NCI-H345 treated with DMSO at 0.1 percent for 48 hours (cell line): ENCODE results near the gene CDK5RAP2.
"Not testable (repeated sequence)": the region's sequence is repeated elsewhere in the genome, so short reads cannot be mapped to it uniquely, and the experiment has no call there.

Experiments used
- DNase-seq: peaks from one replicate; lab custom pipeline; 2025; ENCODE audit not compliant: unreplicated experiment; lab: John Stamatoyannopoulos, UW

Gene CDK5RAP2

DNA sequence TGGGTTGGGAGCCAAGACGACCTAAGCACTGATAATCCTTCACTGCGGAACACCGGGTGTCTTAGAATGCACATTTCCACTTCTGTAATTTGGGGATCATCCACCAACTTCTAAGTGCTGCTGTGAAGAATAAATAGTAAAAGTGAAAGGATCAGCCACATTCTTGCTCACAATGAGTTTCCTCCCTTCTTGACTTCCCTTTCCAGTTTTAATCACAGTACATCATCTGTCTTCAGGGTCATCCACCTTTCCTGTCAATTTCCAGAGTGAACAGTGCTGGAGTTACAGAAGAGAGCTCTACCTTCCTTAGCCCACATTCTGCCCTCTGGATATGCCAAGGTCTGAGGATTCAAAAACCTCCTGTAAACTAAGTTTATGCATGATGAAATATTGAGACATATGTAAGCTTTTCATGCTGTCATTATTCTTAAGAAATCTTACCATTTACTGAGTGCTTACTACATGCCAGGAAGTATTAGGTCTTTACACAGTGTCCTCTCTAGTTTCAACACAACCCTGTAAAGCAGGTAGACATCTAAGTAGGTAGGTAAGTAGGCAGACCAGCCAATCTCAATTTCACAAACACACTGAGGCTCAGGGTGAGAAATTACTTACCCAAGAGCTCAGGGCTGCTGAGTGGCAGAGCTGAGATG lies 105.2 kb downstream of the CDK5RAP2 start:
- no peak for DNase-seq

DNA sequence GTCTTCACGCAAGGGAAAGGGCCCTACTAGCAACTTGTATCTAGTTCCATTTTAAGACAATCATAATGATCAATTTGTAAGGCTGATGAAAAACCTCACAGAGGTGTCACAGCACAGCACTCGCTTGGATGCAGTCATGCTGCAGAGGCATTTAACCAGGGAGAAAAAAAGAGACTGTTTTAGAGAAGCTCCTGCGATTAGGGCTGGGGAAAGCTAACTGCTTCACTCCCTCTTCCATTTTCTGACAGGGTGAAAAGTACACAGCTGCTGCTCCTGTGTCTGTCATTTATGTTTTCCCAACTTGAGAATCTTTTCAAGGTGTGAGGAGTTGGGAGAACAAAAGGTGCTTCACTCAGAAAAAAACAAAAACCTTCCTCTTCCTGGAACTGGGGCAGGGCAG lies 106.4 kb downstream of the CDK5RAP2 start:
- DNase-seq = no peak

DNA sequence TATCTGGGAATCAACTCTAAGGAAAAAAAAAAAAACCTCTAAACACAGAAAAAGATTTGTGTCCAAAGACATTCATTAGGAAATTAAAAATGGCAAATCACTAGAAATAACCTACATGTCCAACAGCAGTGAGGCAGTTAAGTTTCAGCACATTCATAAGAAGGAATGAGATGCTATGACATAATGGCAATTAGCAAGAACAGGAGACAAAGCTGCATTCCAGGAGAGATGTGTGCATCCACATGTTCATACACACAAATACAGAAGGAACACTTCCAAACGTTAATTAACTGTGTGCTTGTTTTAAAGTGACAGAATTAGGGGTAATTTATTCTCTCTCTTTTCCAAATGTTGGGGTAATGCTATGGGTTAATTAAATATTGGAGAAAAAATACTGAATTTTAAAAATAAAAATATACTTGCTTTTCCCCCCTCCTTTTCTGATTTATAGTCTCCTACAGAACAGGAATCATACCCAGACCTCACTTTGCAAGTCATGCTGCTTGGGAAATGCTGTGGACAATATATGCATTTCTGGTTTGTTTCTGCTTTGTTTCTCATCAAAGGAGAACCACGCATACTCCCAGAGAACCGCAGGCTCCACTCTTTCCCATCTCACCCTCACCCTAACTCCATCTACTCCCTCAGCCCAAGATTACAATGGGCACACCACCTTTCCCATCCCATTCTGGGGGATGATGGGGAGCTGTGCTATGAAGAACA lies 114.1 kb downstream of the CDK5RAP2 start:
- no peak for DNase-seq

DNA sequence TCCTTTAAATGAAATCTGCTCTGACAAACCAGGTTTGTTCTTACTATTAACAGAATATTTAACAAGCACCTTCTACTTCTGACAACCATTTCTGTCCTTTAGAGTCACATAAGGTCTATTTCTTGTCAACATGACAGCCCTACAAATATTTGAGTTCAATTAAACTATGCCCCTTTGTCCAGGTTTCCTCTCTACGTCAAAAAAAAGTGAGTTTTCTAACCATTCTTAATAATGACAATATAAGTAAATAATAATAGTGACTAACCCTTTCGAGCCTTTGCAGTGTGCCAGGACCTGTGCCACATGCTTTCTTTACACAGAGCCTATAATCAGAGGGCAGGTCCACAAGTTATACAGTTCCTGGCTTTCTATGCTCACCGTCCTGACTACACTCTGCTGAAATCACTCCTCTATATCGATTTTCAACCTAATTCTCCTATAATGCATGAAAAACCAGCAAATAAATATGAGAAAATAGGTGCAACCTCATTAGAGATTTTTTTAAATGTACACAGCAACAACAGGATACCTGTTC lies 115.0 kb downstream of the CDK5RAP2 start:
- DNase-seq = no peak

DNA sequence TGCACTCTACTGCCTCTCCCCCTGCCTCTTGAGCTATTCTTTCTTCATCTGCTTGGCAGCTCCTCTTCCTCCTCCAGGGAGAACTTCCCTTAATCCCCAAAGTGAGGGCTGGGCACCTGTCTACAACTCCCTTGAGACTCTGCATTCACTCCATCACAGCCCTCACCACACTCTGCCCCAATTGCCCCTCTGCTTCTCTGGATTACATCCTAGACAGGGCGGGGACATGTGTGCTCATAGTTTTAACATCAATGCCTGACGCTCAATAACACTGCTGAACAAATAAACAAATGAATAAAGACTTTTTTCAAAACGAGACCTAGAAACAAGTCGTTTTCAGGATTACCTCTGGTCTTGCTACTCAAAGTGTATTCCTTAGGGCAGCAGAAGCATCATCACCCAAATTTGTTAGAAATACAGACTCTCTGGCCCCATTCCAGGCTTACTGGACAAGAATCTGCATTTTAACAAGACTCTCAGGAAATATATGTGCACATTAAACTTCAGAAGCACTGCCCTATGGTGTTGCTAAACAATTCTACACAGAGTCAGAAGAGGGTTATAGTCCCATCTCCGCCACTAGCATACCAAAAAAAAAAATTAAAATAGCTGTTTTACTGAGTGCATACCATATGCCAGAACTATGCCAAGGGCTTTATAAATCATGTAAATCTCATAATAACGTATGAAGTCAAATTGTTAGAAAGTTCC lies 115.6 kb downstream of the CDK5RAP2 start:
- no peak for DNase-seq

DNA sequence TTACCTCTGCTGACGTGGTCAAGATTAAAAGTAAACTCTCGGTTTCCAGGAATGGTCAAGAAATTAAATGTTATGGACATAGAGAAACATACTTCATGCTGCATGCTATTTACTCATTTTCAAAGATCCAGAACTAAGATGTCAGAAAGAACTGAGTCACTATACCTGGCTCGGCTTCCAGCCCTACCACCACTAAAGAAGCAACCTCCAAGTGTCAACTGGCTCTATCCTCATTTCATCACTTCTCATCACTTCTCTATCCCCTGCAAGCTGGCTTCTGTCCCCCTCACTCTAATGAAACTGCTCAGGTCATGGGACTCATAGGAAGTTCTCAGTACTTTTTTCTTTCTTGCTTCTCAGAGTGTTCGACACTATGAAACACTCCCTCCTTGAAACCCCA lies 116.2 kb downstream of the CDK5RAP2 start:
- DNase-seq = no peak

DNA sequence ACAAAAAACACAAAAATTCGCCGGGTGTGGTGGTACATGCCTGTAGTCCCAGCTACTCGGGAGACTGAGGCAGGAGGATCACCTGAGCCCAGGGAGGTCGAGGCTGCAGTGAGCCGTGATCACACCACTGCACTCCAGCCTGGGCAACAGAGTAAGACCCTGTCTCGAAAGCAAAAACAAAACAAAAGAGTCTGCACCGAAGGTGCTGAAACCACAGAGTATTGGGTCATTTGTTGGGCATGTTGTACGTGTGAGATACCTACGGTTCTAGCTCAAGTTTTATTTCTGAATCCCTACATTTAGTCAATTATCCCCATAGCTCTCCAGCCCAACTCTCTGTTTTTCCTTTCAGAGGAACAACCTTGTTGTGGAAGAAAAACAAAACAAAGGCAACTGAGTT lies 118.3 kb downstream of the CDK5RAP2 start:
- not testable (repeated sequence) for DNase-seq

DNA sequence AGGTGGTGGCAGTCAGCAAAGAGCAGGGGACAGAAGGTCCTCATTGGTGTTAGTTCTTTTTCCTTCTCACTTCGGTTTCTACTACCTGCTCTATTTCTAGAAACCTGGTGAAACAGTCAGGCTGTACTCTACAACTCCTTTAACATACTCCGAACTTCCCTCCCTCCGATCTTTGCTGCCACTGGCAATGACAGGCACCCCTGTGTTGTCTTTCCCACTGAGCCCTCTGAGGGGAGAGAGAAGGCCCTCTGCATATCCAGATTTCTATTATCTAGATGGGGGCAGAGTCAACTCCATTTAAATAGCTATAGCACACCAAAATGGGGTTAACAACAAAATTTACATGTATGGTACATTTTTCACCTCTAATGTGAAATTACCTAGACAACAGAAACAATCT lies 123.7 kb downstream of the CDK5RAP2 start:
- no peak for DNase-seq

DNA sequence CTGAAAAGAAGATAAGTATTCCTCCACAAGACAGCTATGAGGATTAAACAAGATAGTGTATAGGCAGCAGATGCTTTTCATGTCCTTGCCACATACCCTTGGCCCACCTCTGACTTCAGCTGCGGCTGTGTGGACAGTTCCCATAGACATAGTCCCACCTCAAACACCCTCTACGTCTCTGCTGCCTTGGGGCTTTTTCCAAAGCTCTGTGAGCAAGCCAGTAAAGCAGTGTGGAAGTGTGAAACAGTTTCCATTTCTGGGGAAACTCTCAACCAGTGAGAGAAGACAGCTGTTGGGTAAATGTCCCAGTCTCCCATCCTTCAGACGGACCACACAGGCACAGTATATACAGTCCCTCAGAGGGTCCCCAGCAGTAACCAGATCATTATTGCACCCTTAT lies 125.5 kb downstream of the CDK5RAP2 start:
- DNase-seq = no peak

DNA sequence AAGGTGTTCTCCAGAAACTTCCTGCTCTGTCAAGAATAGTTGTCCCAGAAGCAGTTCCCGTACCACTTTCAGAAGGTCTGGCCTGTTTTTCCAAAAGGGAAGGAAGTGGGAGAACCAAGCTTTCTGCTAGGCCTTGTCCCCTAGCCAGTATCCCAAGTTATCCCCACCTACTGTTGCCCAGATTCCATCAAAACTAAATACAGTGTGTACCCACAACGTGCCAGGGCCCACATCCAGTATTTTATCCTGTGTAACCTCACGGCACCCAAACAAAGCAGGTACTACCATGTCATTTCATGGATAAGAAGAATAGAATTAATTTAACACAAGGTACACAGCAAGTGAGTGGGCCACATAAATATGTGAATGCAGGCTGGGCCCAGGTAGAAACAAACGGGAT lies 126.2 kb downstream of the CDK5RAP2 start:
- no peak for DNase-seq

DNA sequence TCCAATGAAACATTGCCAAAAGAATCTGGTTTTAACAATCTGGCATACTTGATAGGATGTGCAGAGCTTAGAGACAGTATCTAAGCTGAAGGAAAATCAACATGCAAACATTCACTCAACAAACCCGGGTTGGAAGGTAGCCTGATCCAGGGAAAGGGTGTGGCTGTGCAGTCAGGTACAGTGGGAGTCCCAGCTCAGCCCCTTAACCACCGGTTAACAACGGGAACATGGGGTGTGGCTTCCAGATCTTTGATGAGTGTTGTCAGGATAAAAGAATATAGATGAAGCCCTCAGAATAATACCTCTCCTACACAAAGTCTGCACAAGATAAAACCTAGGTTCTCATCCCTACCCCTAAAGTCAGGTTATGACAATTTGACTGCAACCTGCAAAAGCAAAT lies 127.3 kb downstream of the CDK5RAP2 start:
- DNase-seq = no peak

DNA sequence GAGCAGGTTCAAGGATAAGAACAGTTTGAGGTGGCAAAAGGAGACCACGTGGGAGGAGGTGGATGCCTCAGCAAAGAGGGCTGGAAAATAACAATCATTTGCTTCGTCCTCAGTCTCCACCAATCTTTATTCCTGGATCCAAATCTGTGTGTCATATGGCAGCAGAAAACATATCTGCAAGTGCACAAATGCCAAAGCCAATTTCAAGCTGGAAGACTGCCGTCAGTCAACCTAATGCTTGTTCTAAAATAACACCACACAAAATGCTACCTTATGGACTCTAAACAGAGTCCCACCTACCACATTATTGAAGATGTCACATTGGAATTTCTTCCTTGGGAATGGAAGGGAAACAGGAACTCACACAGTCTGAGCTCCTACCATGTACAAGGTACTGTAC lies 129.1 kb downstream of the CDK5RAP2 start:
- no peak for DNase-seq

DNA sequence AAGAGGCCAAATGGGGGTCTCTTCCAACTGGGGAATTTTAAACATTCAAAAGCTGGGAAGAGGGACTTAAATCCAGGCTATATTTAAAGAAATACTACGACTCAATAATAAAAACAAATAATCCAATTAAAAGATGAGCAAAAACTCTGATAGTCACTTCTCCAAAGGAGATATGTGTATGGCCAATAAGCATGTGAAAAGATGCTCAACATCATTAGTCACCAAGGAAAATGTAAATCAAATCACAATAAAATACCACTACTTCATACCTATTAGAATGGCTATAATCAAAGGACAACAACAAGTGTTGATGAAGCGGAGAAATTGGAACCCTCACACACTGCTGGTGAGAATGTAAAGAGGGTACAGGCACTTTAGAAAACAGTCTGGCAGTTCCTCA lies 130.4 kb downstream of the CDK5RAP2 start:
- DNase-seq = no peak

DNA sequence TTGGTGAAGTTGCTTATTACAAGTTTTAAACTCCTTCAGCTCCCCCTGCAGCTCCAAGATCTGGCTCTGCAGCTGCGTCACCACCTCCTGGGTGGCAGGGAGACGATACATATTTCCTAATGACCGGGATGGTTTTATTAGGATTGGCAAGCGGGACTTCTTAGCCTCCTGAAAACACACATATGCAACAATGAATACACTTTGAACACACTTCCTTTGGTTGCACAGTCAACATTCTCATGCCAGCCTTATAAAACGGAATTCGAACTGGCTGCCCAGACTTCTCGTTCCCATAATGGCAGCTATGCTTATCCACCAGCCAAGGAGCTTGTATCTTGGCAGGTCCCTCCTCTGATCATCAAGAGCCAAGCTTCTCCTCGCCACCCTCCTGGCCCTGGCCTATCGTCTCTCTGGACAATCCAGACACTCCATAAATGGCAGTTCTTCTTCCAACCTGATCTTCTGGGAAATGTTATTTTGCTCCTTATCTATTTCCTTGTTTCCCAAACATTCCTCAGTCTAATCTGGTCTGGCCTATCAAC lies 131.9 kb downstream of the CDK5RAP2 start:
- DNase-seq = no peak

DNA sequence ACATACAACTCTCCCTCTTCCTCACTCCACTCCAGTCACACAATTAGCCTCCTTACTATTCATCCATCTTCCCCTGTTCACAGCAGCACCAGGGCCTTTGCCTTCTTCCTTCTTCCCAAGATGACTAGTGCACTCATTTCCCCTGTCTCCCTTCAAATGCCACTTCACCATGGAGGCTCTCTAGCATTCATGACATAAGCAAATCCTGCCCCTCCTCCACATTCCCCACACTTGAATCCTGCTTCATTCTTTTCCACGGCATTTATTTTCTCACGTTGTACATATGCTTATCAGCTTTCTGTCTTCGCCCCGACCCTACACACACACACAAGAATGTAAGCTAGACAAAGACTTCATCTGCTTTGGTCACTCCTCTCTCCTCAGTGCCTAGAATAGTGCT lies 133.3 kb downstream of the CDK5RAP2 start:
- no peak for DNase-seq

DNA sequence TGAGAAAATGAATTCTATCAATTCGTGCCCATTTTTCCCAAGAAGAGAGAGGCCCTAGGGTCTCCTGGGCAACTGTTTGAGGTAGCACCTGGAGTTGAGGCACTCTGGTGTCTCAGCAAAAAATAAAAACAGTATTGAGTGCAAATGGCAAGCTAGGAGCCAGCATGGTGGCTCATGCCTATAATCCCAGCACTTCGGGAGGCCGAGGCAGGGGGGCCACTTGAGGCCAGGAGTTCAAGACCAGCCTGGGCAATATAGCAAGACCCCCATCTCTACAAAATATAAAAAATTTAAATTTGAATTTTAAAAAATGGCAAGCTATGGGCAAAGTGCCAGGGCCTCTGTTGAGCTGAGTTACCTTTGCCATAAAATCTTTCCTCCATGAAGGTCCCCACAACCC lies 136.0 kb downstream of the CDK5RAP2 start:
- DNase-seq = no peak

DNA sequence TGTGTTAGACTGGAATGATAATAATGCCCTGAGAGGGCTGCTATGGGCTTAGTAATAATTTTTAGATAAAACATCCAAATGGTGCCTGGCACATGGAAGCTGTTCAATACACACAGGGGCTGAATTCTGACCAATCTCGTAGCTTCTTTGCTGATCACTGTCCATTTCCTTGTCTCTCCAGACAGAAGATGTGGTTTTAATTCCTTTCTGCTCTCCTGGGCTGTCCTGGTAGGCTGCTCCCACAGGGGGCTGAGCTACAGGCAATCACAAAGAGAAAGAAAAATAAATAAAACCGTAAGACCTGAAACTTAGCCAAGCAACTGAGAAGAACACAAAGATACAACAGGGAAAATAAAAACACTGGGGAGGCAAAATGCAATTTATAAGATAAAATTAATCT lies 136.5 kb downstream of the CDK5RAP2 start:
- no peak for DNase-seq

DNA sequence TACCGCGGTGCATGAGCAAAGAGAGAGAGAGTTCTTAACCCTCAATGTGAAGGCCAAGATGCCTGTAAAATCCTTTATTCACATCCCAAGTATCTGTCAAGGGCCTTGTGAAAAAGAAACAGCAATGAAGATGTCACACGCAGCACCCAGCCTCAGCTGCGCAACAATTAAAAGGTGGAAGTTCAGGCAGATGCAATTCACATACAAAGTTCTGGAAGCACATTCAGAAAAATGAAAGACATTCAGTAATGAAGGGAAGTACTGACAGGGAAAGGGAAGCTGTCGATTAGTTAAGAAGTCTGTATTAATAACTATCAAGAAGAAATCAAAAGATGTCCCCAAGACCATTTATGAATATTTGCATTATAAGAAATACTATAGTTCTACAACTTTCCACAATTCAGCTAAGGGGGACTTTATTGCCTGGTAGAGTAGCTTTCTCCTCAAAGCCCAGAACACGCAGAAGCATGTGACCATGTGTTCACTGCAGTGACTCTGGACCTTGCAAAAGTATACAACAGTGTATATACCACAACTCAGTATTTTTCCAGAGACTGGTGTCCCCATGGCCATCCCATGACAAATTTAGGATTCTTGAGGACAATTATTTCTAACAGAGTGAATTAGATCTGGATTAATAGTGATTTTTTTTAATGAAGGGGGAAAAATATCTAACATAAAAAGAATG lies 137.5 kb downstream of the CDK5RAP2 start:
- DNase-seq = no peak

DNA sequence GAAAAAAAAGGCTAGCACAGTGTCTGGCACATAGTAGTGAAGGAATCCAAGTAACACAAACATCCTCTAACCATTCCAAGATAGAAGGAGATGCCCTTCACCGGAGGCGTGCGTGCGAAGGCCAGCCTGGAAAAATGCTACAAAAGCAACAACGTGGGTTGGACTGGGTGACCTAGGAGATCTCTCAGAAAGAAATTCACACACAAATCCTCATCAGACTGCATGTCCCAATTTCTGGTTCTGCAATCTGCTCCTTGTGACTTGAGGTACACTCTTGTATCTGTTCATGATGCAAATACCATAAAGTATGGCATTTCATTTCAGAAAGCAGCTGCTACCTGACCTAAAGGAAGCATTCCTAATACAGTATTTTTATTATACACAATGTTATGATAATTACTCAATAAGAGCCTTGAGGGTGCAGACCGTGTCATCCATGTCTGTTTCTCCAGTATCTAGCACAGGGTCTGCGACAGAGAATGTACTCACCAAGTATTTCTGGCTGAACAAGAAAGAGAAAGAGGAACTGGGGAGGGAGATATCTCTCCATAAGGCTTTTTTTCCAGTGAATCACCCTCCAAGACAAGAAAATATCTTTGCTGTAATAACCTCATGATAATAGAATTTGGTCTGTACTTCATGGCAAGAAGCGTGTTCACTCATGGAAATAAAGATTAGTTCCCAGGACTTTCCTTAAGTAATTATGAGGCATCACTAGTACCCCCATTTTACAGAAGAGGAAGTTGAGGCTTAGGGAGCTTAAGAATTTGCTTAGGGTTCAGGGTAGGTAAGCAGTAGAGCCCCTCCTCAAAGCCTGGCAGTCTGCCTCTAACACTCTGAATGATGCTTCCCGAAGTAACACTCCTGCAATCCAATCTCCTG lies 138.3 kb downstream of the CDK5RAP2 start:
- no peak for DNase-seq

DNA sequence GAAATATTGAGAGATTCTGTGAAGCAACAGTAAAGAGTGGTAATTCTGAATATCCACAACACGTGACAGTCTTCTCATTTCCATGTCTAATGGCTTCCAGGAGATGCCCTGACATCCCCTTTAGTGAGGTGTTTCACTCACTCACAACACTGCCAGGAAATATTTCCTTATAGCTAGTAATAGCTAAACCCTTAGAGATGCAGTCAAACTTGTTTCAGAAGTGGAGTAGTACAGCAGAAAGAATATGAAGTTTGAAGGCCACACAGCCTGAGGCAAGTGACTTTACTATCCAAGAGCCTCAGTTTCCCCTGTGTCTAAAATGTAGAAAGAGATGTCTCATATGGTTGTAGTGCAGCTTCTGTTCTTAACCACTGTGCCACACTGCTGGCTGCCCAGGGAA lies 139.2 kb downstream of the CDK5RAP2 start:
- no peak for DNase-seq
